Activated CD4-positive, alpha-beta memory T cell treated with anti-CD3 and anti-CD28 coated beads, Interleukin-2, amount 10 ng/mL, durations not matched to agents 7 days and 5 days (primary cell): ENCODE data around the gene TNFAIP8L2. TPM values are rescaled to one million over a fixed set of nuclear protein-coding genes. Genes with fewer than 3 reads are reported as not detected.
A peak's percentile ranks its signal among the peaks of the same experiment; 100 is the strongest.

Source experiments
- CTCF ChIA-PET: fragments of 350-600 bp; sonication (Branson Sonifier 250); formaldehyde crosslinking; loops from one replicate; lab custom pipeline; 2021; ENCODE audit warnings: antibody characterized with exemption, inconsistent platforms; lab: Charles Lee
- POLR2A ChIA-PET: fragments of 350-600 bp; sonication (Branson Sonifier 250); formaldehyde crosslinking; loops from one replicate; lab custom pipeline; 2021; ENCODE audit warnings: antibody characterized with exemption; lab: Charles Lee
- DNase-seq: peaks from one replicate; pipeline ENCODE4 v3.0.0-alpha.2; 2020
- H3K27ac Mint-ChIP-seq: one replicate; pipeline ENCODE4 v1.8.0; 2021; ENCODE audit warnings: mild to moderate bottlenecking, mixed read lengths
- H3K27me3 Mint-ChIP-seq: one replicate; pipeline ENCODE4 v1.8.0; 2021; ENCODE audit warnings: mixed read lengths
- H3K36me3 Mint-ChIP-seq: one replicate; pipeline ENCODE4 v1.8.0; 2021; ENCODE audit warnings: low read depth, mixed read lengths
- H3K4me1 Mint-ChIP-seq: one replicate; pipeline ENCODE4 v1.8.0; 2021; ENCODE audit warnings: mixed read lengths
- H3K4me3 Mint-ChIP-seq: one replicate; pipeline ENCODE4 v1.8.0; 2021; ENCODE audit warnings: mild to moderate bottlenecking, mixed read lengths
- H3K9me3 Mint-ChIP-seq: one replicate; pipeline ENCODE4 v1.8.0; 2021; ENCODE audit warnings: mixed read lengths
- total RNA-seq, 2 experiments: library from RNA; stranded (reverse); gene quantifications; one replicate each; pipeline ENCODE4 v1.2.3, GENCODE V29; 2021

Gene TNFAIP8L2
- total RNA-seq, 2 experiments from 2014 or later: 31.2 to 32.0 TPM

DNA sequence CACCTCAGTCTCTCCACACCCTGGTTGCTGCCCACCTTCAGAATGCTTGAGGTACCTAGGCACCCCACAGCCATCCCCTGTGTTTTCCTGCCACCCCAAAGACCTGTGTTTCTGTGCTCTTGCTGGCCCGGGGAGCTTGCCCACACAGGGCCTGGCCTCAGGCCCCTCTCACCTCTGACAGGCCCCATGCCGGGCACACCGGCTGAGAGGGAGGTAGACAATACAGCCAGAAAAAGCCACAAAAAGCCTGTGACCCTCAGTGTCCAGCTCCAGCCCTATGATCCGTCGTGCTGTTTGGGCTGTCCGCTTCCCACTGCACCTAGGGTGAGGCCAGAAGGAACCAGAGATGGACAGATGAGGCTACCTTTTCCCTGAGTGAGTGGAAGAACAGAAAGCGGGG, 21.5 kb upstream of the TNFAIP8L2 start:
- ChIA-PET POLR2A (interaction anchor here (1.0 to 1.5 kb wide), 3 partner anchors 10 to 28 kb away, joined by 3 to 4 read pairs (median 4); partner anchors contain the start of gene TNFAIP8L2), CTCF (interaction anchor here (1.1 to 1.6 kb wide), 3 partner anchors 20 to 35 kb away, joined by 3 to 8 read pairs (median 6); partner anchors contain the start of gene TNFAIP8L2)
- no peaks in the 10 kb centered on the region for H3K36me3 Mint-ChIP-seq
- DNase-seq: no peak
- no peaks in the 10 kb centered on the region for H3K9me3 Mint-ChIP-seq
- peaks cover 13% of the 10 kb centered on the region for H3K27me3 Mint-ChIP-seq
- H3K4me1 Mint-ChIP-seq: peaks cover 11% of the 10 kb centered on the region
- no peak overlapping the region for H3K27ac Mint-ChIP-seq
- H3K4me3 Mint-ChIP-seq: no peak overlapping the region

DNA sequence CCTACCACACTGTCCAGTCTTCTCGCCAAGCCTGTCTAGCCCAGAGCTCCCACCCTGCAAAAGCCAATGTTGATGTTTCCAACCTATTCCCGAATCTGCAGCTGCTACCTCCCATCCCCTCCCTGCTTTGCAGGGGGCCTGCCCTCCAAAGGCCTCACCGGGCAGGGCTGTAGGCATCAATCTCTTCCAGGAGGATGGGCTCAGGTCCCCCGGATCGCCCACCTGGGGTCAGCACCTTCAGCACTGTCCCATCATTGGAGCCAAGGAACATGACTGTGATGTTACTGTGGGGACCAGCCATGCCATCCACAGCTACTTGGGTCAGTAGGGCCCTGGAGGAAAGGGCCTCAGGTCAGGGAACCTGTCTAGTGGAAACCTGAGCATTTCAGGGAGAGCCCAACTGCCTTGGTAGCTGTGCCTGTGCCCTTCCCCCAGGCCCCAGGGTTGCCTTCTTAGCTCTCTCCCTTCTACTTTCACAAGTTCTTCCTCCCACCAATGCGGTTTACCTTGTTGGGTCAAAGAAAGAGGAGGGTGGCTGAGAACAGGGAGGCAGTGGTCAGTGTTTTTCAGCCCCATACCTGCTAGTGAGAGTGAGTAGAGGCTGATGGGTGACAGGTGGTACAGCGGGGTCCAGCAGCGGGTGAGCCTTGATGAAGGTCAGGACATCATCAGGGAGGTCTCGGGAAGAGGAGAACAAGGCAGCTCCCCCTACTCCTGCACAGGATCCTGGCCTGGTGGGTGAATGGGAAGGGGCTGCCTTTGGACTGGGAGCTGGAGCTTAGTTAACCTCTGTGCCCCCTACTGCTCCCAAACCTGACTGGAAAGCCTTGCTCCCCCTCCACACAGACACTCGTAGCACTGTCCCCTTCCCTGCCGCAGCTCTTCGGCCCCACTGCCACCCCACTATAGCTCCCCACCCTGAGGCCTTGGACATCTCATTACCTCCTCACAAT, 20.7 kb upstream of the TNFAIP8L2 start:
- H3K27me3 Mint-ChIP-seq: peaks cover 10% of the 10 kb centered on the region
- ChIA-PET CTCF (interaction anchor here (1.6 kb wide), 1 partner anchor 36 kb away, joined by 6 read pairs; no protein-coding TSS in a partner anchor), POLR2A (interaction anchor here (0.7 to 1.1 kb wide), 3 partner anchors 9 to 54 kb away, joined by 3 to 4 read pairs (median 3); partner anchors contain the start of genes TNFAIP8L2 and VPS72)
- peaks cover 9% of the 10 kb centered on the region for H3K4me1 Mint-ChIP-seq
- H3K9me3 Mint-ChIP-seq: no peaks in the 10 kb centered on the region
- no peak overlapping the region for H3K27ac Mint-ChIP-seq
- no peak overlapping the region for H3K4me3 Mint-ChIP-seq
- DNase-seq: no peak
- no peaks in the 10 kb centered on the region for H3K36me3 Mint-ChIP-seq

DNA sequence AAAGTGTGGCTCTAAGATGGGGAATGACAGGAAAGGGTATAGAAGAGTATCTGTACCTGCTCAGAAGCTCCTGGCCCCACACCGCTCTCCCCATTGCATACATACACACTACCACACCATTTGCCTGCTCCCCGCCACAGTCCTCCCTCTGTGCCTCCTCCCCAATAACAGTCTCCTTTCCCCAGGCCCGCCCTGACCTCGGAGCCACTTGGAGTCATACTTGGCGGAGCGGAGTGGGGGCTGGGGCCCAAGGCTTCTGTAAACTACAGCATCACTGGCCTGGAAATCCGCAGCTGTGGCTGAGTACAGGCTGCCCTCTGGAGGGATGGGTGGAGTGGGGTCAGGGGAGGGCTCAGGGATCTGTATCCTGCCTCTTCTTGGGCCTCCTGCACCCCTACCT, 18.7 kb upstream of the TNFAIP8L2 start:
- Mint-ChIP-seq H3K4me3 (no peak overlapping the region), H3K36me3 (no peaks in the 10 kb centered on the region), H3K27ac (no peak overlapping the region), H3K27me3 (no peaks in the 10 kb centered on the region), H3K4me1 (no peaks in the 10 kb centered on the region), H3K9me3 (no peaks in the 10 kb centered on the region)
- POLR2A ChIA-PET: no interaction called here
- CTCF ChIA-PET: no interaction called here
- DNase-seq: no peak

DNA sequence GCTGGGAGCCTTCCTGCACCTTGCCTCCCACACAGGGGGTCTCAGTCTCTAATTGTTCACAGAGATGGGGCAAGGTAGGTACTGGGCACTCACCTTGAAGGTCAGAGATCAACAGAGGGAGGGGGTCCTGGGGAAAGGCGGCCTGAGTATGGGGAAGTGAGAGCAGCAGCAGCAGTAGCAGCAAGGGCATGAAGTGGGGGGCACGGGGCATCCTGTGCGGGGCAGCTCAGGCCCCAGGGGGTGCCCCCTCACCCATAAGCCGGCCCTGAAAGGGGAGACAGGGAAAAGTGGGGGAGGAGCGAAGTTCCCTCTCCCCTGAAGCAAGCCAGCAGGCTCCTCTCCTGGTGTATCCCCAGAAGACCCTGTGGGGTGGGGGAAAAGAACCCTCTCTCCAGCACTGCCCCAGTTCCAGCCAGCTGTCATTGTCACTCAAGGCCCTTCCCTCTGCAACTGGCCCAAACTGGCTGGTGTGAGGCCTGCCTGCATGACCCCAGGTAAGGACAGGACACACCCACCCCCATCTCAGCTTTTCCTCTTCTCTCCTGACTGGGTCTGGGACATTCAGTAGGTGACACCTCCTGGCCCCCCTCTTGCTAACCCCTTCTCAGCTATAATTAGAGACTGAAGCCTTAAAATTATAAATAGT, 13.9 kb upstream of the TNFAIP8L2 start:
- H3K27ac Mint-ChIP-seq: no peak overlapping the region
- no peaks in the 10 kb centered on the region for H3K36me3 Mint-ChIP-seq
- H3K4me1 Mint-ChIP-seq: peaks cover 11% of the 10 kb centered on the region
- no peaks in the 10 kb centered on the region for H3K9me3 Mint-ChIP-seq
- ChIA-PET POLR2A (interaction anchor here (0.7 to 2.1 kb wide), 3 partner anchors 11 to 39 kb away, joined by 3 to 7 read pairs (median 3); partner anchors contain the start of gene TNFAIP8L2), CTCF (interaction anchor here (1.3 to 2.7 kb wide), 3 partner anchors 10 to 43 kb away, joined by 3 to 12 read pairs (median 4); partner anchors contain the start of gene TNFAIP8L2)
- no peak overlapping the region for H3K4me3 Mint-ChIP-seq
- peaks cover 9% of the 10 kb centered on the region for H3K27me3 Mint-ChIP-seq
- DNase-seq: no peak

DNA sequence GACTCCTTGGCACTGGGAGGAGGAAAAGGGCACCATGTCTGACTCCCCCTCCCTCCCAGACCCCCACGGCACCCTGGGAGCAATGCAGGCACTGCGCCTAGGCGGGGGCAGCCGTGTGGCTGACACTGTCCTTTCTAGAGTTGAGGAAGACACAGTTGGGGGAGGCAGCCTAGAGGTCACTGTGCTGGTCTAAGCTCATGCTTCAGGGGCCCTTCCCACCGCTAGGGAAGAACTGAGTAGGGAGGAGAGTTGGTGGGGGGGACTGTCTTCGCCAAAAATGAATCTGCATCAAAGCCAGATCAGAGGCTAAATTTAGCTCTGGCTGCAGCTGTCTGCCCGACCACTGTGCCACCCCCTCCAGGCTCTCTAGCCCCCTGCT, 13.4 kb upstream of the TNFAIP8L2 start:
- ChIA-PET CTCF (interaction anchor here (1.3 kb wide), 1 partner anchor 13 kb away, joined by 4 read pairs; the partner anchor contains the start of gene TNFAIP8L2), POLR2A (interaction anchor here (0.9 to 6.4 kb wide), 3 partner anchors 14 to 46 kb away, joined by 3 to 22 read pairs (median 3); partner anchors contain the start of genes TNFAIP8L2 and VPS72)
- no peaks in the 10 kb centered on the region for H3K9me3 Mint-ChIP-seq
- H3K27ac Mint-ChIP-seq: no peak overlapping the region
- H3K4me3 Mint-ChIP-seq: no peak overlapping the region
- no peak for DNase-seq
- H3K4me1 Mint-ChIP-seq: peaks cover 11% of the 10 kb centered on the region
- no peaks in the 10 kb centered on the region for H3K36me3 Mint-ChIP-seq
- peaks cover 14% of the 10 kb centered on the region for H3K27me3 Mint-ChIP-seq

DNA sequence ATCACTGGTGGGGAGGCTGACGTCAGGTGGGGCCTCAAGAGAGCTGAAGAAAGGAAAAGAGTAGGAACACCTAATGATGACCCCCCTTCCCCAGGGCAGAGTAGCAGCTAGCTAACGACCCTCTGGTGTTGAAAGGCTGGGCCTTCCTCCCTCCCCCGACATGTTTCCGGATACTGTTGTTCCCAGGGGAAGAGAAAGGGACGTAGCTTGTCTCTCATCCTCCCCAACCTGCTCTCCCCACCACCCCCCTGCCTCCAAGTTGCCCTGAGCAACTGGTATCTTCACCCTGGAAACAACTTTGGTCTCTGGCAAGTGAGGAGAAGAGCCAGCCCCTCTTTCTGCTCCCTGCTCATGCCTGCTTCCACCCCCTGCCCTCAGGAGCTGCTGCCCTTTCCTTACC, 12.5 kb upstream of the TNFAIP8L2 start:
- Mint-ChIP-seq H3K27me3 (peaks cover 14% of the 10 kb centered on the region), H3K9me3 (no peaks in the 10 kb centered on the region), H3K4me3 (no peak overlapping the region), H3K27ac (no peak overlapping the region), H3K36me3 (no peaks in the 10 kb centered on the region), H3K4me1 (peaks cover 11% of the 10 kb centered on the region)
- ChIA-PET CTCF (interaction anchor here (2.0 kb wide), 1 partner anchor 44 kb away, joined by 5 read pairs; no protein-coding TSS in a partner anchor), POLR2A (interaction anchor here (1.2 to 6.4 kb wide), 3 partner anchors 9 to 45 kb away, joined by 3 to 22 read pairs (median 3); partner anchors contain the start of genes TNFAIP8L2 and VPS72)
- no peak for DNase-seq

DNA sequence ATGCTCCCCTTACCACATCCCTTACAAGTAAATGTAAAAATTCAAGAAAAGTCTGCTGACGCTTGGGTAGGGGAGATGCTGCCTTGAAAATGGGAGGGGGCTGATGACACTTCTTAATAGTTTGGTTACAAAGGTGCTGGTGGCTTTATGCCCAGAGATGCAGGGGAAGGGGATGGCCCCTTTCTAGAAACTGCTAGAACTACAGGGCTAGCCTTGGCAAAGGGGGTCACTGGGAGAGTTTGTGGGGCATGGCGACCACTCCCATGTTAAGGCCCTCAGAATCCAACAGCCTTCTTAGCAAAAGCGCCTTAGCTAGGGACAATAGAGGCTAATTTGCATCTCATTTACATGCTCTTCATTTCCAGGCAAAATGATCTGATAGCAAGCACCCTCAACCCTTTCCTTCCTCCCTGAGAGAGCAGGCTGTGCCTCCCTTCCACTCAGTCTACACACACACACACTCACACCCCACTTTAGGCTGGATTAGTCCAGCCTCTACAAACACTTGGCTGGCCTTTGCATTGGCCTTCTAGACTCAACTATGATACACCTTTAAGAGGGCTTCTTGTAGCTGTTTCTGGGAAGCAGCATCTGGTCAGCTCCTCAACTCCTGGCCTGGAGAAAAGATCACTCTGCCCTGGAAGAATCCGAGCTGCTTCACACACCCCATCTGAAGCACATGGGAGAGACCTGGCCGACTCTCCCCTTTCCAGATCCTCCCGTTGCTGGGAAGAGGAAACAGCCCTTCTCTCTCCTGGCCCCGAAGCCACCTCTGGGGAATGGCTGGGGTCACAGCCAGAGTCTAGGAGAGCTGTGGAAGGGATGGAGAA, 11.8 kb upstream of the TNFAIP8L2 start:
- Mint-ChIP-seq H3K9me3 (no peaks in the 10 kb centered on the region), H3K27ac (no peak overlapping the region), H3K27me3 (peaks cover 14% of the 10 kb centered on the region), H3K4me3 (no peak overlapping the region), H3K4me1 (peaks cover 11% of the 10 kb centered on the region), H3K36me3 (no peaks in the 10 kb centered on the region)
- no peak for DNase-seq
- ChIA-PET CTCF (interaction anchor here (0.9 to 2.0 kb wide), 2 partner anchors 12 to 44 kb away, joined by 4 to 5 read pairs; partner anchors contain the start of gene TNFAIP8L2), POLR2A (interaction anchor here (0.9 to 6.4 kb wide), 5 partner anchors 9 to 86 kb away, joined by 3 to 22 read pairs (median 3); partner anchors contain the start of genes TNFAIP8L2 and VPS72)

DNA sequence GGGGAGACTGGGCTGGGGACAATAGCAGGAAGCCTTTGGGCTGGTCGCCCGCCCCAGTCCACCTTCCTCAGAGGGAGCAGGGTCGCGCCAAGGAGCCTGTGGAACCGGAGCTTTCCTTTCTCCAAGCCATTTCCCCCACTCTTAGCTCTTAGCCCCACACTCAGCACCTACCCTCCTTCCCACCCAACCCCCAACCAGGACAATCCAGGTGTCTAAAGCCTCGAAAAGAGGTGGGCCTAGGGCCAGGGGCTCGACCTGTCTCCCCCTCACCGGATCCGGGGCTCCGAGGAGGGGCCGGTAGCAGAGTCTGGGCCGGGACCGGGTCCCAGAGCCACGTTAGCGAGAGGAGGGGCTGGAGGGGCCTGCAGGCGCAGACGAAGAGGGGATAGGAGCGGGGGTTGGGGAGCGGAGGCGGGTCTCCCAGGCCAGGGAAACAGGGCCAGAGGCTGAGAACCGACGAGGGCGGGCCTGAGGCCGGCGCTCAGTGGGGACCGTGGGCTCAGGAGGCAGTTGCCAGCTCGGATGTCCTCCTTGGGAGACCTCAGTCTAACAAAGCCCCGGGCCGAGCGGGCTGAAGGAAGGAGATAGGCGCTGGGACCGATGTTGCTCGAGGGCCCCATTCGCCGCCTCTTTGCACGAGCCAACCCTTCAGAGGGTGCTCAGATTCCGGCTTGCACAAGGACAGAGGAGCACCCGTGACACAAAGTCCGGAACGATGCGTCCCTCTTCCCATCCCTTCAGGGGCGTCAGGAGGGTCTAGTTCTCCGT, 11.0 kb upstream of the TNFAIP8L2 start:
- Mint-ChIP-seq H3K36me3 (no peaks in the 10 kb centered on the region), H3K27me3 (peaks cover 14% of the 10 kb centered on the region), H3K4me1 (peaks cover 11% of the 10 kb centered on the region), H3K9me3 (no peaks in the 10 kb centered on the region), H3K27ac (no peak overlapping the region), H3K4me3 (peak overlapping the region; percentile 93)
- ChIA-PET CTCF (interaction anchor here (0.9 to 2.0 kb wide), 2 partner anchors 11 to 45 kb away, joined by 4 to 5 read pairs; partner anchors contain the start of gene TNFAIP8L2), POLR2A (interaction anchor here (0.9 to 6.4 kb wide), 5 partner anchors 10 to 520 kb away, joined by 3 to 22 read pairs (median 3); partner anchors contain the start of gene TNFAIP8L2)
- DNase-seq: no peak

DNA sequence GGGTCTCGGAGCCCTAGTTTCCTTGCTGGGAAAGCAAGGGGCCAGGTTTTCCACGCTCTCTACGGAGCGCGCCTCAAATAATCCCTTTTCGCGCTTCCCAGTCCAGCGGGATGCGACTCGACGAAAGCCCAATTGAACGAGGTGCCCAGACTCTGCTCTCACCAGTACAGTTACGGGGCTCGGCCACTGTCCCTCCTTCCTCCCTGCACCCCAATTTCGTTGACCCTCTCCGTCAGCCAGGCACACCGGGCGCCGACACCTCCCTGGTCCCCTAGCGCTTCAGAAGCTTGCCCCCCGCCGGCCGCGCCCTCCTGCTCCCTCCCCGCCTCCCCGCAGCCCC, 10.4 kb upstream of the TNFAIP8L2 start:
- H3K4me1 Mint-ChIP-seq: peaks cover 11% of the 10 kb centered on the region
- H3K27me3 Mint-ChIP-seq: peaks cover 14% of the 10 kb centered on the region
- ChIA-PET CTCF (interaction anchor here (2.0 kb wide), 1 partner anchor 46 kb away, joined by 5 read pairs; no protein-coding TSS in a partner anchor), POLR2A (interaction anchor here (1.0 to 6.4 kb wide), 3 partner anchors 11 to 519 kb away, joined by 3 to 22 read pairs (median 3); partner anchors contain the start of gene TNFAIP8L2)
- peak overlapping the region; percentile 93 for H3K4me3 Mint-ChIP-seq
- no peak overlapping the region for H3K27ac Mint-ChIP-seq
- no peaks in the 10 kb centered on the region for H3K9me3 Mint-ChIP-seq
- no peak for DNase-seq
- no peaks in the 10 kb centered on the region for H3K36me3 Mint-ChIP-seq

DNA sequence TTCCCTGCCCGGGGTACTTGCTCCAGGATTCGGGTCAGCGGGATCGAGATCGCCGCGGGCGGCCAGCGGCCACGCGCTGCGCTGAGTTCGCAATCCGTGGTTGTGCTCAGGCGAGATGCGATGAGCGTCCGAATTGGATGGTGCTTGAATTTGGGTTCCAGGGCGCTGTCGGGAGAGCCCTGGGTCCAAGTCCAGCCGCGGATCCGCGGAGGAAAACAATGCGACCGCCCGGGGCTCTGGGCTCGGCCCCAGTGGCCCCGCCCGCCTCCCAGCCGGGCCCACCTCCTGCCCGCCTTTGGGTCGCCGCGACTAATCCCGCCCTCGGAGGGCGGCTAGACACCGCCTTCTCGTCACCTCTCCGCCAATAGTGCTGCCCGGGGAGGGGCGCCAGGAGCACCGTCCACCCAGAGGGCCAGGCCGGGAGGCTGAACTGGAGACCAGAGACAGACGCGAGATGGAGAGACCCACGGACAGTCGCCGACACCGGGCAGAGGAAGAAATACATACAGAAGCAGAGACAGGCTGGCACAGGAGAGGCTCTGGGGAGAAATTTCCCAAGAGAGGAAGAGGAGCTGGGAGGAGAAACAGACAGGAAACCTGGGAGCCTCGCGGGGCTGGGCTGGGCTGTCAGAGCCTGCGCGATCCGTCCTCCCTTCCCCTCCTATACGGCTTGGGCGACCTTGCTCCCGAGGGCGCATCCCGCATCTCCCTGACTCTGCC, 9.9 kb upstream of the TNFAIP8L2 start, which contains the start of gene SEMA6C:
SEMA6C (minus strand) TSS at position 220 of the 720 bp plus-strand sequence. CDS start 4,010 bp downstream, outside the sequence.
- POLR2A ChIA-PET: interaction anchor here (1.0 to 6.4 kb wide), 4 partner anchors 10 to 519 kb away, joined by 3 to 22 read pairs (median 4); partner anchors contain the start of genes GABPB2 and TNFAIP8L2
- peak within 1 kb of the TSS; percentile 93 for H3K4me3 Mint-ChIP-seq

More for the DNA sequence above, 9.9 kb upstream of the TNFAIP8L2 start, which contains the start of gene SEMA6C:
- no peaks in the 10 kb centered on the region for H3K36me3 Mint-ChIP-seq
- peaks cover 11% of the 10 kb centered on the region for H3K4me1 Mint-ChIP-seq
- H3K9me3 Mint-ChIP-seq: no peaks in the 10 kb centered on the region
- H3K27ac Mint-ChIP-seq: no peak within 1 kb of the TSS
- CTCF ChIA-PET: interaction anchor here (0.9 to 2.7 kb wide), 3 partner anchors 10 to 122 kb away, joined by 6 to 18 read pairs (median 7); partner anchors contain the start of gene TNFAIP8L2
- peaks cover 14% of the 10 kb centered on the region for H3K27me3 Mint-ChIP-seq
- peak; percentile 89 for DNase-seq
